Measurements from ENCODE around the gene ZNF268.
"Not testable (repeated sequence)": the region's sequence is repeated elsewhere in the genome, so short reads cannot be mapped to it uniquely, and the experiment has no call there.

ZNF268 gene

GRCh38 chr12:133227281-133227852, 46.1 kb downstream of the ZNF268 start:
- no peak for DNase-seq

- DNase-seq, result no peak
Measured at GRCh38 chr12:133231001-133231400, 49.7 kb downstream of the ZNF268 start.

- no peak for DNase-seq
Measured at GRCh38 chr12:133233006-133233405, 51.7 kb downstream of the ZNF268 start.

- DNase-seq, result no peak
Measured at GRCh38 chr12:133233993-133234564, 52.8 kb downstream of the ZNF268 start.

GRCh38 chr12:133234971-133235370, 53.7 kb downstream of the ZNF268 start:
- no peak for DNase-seq

- DNase-seq, result no peak
Measured at GRCh38 chr12:133235401-133236112, 54.3 kb downstream of the ZNF268 start, which contains the start of gene ANHX. TSS of gene ANHX (minus strand) at chr12:133235877. CDS start at chr12:133234356, 1,521 bp downstream.

GRCh38 chr12:133236144-133236543, 54.8 kb downstream of the ZNF268 start:
- no peak for DNase-seq

- no peak for DNase-seq
Measured at GRCh38 chr12:133236556-133236955, 55.3 kb downstream of the ZNF268 start.

- no peak for DNase-seq
Measured at GRCh38 chr12:133251732-133252131, 70.4 kb downstream of the ZNF268 start.

GRCh38 chr12:133255833-133256232, 74.5 kb downstream of the ZNF268 start:
- not testable (repeated sequence) for DNase-seq

- DNase-seq, result no peak
Measured at GRCh38 chr12:133256321-133256720, 75.0 kb downstream of the ZNF268 start.

- DNase-seq, result no peak
Measured at GRCh38 chr12:133264173-133264572, 82.9 kb downstream of the ZNF268 start.
